Gastrocnemius medialis (tissue), 4 donors: ENCODE measurements around the gene AP1G1.

ENCODE experiments used
- POLR2A ChIP-seq, 2 donors: fragments of 450-650 bp; IDR thresholded peaks; one replicate each; pipeline ENCODE4 v1.6.1; 2017; ENCODE audit warnings: antibody characterized with exemption in 2 of 2, mild to moderate bottlenecking in 2 of 2, moderate library complexity in 2 of 2
- TF ChIP-seq, protein P1 (sequence below), 5 experiments: fragments of 450-650 bp in 3 of 5; fragments of 200-600 bp in 2 of 5; sonication (generic) in 2 of 5; IDR thresholded peaks in 4 of 5; conservative IDR thresholded peaks in 1 of 5; 1 replicate in 4 of 5; 2 replicates in 1 of 5; pipeline ENCODE4 v1.5.1; 2016 to 2019; ENCODE audit warnings: antibody characterized with exemption in 5 of 5, mild to moderate bottlenecking in 3 of 5, moderate library complexity in 3 of 5

GRCh38 chr16:71703333-71703732 lies 105.3 kb downstream of the AP1G1 start:
- TF ChIP-seq POLR2A (IDR thresholded peaks at IDR 0.05) = no peak
- TF ChIP-seq, protein P1, sequence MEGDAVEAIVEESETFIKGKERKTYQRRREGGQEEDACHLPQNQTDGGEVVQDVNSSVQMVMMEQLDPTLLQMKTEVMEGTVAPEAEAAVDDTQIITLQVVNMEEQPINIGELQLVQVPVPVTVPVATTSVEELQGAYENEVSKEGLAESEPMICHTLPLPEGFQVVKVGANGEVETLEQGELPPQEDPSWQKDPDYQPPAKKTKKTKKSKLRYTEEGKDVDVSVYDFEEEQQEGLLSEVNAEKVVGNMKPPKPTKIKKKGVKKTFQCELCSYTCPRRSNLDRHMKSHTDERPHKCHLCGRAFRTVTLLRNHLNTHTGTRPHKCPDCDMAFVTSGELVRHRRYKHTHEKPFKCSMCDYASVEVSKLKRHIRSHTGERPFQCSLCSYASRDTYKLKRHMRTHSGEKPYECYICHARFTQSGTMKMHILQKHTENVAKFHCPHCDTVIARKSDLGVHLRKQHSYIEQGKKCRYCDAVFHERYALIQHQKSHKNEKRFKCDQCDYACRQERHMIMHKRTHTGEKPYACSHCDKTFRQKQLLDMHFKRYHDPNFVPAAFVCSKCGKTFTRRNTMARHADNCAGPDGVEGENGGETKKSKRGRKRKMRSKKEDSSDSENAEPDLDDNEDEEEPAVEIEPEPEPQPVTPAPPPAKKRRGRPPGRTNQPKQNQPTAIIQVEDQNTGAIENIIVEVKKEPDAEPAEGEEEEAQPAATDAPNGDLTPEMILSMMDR (IDR thresholded peaks at IDR 0.05 in 4 of 5, conservative IDR thresholded peaks at IDR 0.05 in 1 of 5) = no peak
